Skin epidermis (tissue), 12 donors: Measurements from ENCODE around the gene KCTD15.

ENCODE experiments used
- H3K27ac ChIP-seq, 21 experiments: fragments of 200-600 bp; sonication (generic) in 11 of 21; one replicate each; pipeline ENCODE4 v1.5.0; 2020; ENCODE audit warnings: mild to moderate bottlenecking in 3 of 21, inconsistent platforms in 2 of 21, moderate library complexity in 2 of 21
- H3K4me3 ChIP-seq, 7 experiments: fragments of 200-600 bp; sonication (generic) in 2 of 7; one replicate each; pipeline ENCODE4 v1.5.0; 2020; ENCODE audit warnings: inconsistent platforms in 2 of 7, mild to moderate bottlenecking in 2 of 7, moderate library complexity in 1 of 7

The KCTD15 gene, protein sequence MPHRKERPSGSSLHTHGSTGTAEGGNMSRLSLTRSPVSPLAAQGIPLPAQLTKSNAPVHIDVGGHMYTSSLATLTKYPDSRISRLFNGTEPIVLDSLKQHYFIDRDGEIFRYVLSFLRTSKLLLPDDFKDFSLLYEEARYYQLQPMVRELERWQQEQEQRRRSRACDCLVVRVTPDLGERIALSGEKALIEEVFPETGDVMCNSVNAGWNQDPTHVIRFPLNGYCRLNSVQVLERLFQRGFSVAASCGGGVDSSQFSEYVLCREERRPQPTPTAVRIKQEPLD

DNA sequence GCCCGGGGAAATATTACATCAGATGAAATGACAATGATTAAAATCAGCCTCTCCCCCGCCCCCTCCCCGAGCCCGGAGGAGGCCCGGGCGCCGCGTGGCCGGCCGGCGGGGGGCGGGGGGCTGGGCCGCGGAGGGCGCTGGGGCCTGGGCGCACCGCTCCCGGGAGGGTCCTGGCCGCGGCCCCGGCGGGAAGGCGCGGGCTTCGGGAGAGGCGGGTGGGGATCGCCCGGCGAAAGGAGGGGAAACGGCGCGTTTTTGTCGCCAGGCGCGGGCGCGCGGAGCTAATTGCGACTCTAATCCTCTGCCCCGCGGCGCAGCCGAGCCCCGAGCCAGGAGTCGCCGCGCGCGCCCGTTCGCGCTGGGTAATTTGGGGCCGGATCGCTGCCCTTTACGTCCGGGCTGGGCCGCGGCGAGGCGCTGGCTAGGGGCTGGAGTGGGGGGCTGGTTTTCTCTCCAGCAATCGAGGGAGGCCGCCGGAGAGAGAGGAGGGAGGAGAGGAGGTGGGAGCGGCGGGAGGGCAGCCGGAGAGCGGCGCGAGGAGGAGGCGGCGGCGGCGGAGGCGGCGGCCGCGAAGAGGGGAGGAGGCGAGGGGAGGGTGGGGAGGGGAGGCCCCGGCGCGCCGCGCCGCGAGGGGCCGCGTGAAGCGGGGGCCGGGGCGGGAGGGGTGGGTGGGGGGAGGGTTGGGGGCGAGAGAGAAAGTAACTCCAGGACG is at the start of gene KCTD15:
KCTD15 (plus strand) TSS at position 707 of the 712 bp plus-strand sequence. CDS start 3,585 bp downstream, outside the sequence.
- peak within 1 kb of the TSS; percentile 91 to 99 (median 98) for H3K27ac ChIP-seq

DNA sequence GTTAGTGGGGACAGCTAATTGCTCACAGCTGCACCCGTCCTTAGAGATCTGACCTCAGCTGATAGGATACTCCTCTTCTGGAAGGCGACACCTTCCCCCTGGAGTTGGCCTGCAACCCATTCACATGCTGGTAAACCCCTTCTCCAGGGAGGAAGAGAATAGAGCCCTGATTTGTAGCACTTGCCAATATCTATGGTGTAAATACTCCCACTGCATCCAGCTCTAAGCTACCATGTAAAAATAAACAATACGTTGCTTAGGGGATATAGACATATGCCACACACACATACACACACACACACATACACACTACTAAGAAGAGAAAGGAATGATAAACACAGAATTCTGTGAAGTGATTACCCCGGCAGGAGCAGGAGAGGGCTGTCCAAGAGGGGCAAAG is 49.4 kb upstream of the KCTD15 start:
- H3K27ac ChIP-seq: no peak overlapping the region
- no peak overlapping the region for H3K4me3 ChIP-seq

More for the DNA sequence above, at the start of gene KCTD15:
- peak within 1 kb of the TSS; percentile 58 to 80 (median 77) for H3K4me3 ChIP-seq

DNA sequence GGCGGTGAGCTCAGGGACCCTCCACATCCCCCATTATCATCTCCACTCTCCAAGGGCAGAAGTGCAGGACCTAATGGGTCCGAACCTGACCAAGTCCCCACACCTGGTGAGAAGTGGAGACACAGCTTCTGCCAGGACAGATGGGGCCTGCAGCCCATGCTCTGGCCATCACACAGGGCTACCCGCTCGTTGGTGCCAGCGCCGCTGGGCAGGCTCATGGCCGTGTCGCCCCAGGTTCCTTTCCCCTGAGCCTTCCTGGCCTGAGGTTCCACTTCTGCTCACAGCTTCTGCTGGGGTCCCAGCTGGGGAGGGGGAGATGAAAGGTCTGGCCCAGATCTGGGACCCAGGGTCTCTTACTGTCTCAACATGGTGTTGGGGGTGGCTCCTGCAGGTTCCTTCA is 48.4 kb upstream of the KCTD15 start:
- Histone ChIP-seq H3K27ac (no peak overlapping the region), H3K4me3 (no peak overlapping the region)

DNA sequence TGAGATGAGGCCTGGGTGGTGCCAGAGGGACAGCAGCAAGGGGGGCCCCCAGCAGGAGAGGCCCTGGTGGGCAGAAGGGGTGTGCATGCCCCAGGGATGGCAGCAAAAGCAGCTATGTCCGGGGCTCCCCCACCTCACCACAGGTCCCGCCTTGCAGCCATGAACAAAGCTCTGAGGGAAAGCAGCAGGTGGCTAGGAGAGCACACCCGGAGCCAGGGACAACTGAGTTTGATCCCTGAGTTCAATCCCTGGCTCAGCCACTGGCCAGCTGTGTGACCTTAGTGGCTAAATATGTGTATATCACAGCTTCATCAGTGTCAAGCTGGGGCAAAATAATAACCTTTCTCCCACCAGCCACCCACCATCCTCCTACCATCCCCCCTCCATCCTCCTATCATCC is 47.7 kb upstream of the KCTD15 start:
- no peak overlapping the region for H3K4me3 ChIP-seq

GRCh38 chr19:33749619-33750175 is 47.0 kb upstream of the KCTD15 start:
- H3K4me3 ChIP-seq: no peak overlapping the region
- H3K27ac ChIP-seq: no peak overlapping the region

More for the DNA sequence above, 47.7 kb upstream of the KCTD15 start:
- H3K27ac ChIP-seq: no peak overlapping the region

DNA sequence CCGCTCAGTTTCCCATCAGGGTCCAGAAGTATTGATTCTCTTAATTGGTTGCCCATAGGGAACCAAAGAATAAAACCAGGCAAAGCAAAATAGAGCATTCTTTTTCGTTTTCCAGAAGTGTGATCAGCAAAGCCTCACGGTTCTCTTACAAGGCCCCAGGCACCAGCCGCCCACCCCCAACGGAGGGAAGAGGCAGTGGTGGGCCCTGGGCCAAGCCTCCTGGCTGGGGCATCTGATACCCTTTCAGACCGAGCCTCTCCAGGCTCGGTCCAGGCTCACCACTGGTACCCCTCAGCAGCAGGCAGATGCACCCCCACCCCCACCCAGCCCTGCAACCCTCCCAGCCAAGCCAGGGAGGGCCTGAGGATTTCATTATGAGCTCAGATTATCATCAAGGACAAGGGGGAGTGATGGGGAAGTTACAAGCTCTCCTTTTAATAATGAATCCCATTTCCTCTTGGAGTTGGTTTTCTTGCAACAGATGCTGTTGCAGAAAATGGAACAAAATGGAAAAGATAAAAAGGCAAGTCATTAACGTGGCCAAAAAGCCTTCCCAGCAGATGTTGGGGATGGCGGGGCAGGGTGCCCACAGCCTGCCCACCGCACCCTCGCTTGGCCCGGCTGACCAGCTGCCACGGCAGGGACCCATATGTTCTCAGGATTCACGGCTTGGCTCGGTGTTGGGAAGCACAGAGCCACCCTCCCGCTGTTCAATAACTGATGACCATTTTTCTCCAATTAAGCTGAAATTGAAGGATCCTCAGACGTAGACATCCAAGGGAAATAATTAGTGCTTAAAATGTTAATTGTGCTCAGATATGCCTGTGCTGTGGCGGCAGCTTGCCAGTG is 45.9 kb upstream of the KCTD15 start:
- no peak overlapping the region for H3K4me3 ChIP-seq
- H3K27ac ChIP-seq: no peak overlapping the region

- H3K4me3 ChIP-seq: no peak overlapping the region
- no peak overlapping the region for H3K27ac ChIP-seq
These were observed 45.3 kb upstream of the KCTD15 start for GRCh38 chr19:33751436-33751770.

GRCh38 chr19:33752018-33752800 is 44.5 kb upstream of the KCTD15 start:
- Histone ChIP-seq H3K4me3 (no peak overlapping the region), H3K27ac (no peak overlapping the region)

- no peak overlapping the region for H3K4me3 ChIP-seq
- no peak overlapping the region for H3K27ac ChIP-seq
These were observed 43.7 kb upstream of the KCTD15 start for GRCh38 chr19:33752945-33753344.

DNA sequence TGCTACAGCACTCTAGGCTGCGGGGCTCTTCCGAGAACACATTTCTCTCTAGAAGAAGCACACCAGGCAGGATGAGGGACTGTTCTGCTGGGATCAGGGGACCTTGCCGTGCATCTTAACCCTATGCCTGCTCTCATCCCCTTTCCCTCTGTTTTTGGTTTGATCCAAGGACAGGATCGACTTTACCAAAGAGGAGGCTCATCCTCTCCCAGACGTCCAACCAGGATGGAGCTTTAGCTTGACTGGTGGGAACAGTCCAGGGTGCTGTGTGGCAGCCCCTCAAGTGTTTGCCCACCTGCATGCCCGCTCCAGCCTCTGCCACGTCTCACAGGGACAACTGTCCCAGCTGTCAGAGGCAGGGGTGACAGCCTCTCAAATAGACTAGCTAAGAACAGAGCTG is 42.3 kb upstream of the KCTD15 start:
- no peak overlapping the region for H3K27ac ChIP-seq
- no peak overlapping the region for H3K4me3 ChIP-seq

DNA sequence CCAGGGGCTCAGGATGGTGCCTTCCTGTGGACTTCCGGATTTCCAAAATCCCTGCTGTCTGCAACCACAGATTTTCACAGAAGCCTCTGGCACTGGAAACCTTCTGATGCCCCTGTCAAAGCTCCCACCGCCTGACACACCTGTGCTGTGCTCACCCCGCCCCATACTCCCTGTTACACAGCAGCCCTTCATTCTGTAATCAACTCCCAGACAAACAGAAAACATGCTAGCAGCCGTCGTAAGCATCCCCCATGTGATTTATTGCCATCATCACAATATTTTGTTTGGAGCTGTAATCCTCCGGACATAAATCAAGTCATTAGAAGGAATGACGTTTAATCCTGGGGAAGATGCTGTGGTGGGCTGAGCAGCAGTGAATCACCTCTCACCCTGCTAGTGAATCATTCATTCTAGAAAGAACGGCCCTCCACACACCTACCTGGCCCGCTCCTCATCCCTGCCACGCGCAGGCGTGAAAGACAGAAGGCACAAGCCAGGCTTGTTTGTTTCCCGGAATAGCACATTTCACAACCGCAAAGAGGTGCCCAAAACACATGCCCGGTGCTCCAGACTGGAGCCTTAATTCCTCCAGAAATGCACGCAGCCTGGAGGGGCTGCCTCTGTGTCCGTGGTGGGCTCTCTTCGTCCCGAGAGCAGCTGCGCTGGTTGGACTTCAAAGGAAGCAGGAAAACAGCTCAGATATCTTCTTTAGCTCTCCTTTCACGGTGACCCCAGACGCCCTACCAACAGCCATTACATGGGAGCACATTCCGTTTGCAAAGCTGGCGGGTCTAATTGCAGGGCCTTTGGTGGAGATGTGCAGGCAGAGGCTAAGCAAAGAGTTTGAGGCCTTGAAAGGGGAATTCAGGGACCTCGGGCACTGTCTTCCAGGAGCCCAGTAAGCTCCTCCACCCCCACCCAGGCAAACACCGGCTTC is 41.3 kb upstream of the KCTD15 start:
- Histone ChIP-seq H3K27ac (no peak overlapping the region), H3K4me3 (no peak overlapping the region)

- no peak overlapping the region for H3K27ac ChIP-seq
These were observed 40.5 kb upstream of the KCTD15 start for GRCh38 chr19:33756177-33756576.

DNA sequence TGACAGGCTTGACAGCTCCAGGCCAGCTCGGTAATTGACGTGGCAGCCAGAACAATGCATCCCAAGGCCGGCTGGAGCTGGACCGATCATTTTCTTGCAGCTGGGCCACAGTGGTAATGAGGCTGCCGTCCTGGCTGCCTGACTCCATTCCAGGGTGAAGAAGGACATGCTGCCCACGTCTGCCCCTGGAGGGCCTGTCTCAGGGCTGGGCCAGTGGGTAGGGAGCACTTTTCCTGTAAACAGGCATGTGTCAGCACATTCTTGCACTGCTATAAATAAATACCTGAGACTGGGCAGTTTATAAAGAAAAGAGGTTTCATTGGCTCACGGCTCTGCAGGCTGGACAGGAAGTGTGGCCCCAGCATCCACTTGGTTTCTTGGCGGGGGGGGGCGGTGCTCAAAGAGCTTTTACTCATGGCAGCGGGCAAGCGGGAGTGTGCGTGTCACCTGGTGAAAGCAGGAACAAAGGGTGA is 38.1 kb upstream of the KCTD15 start:
- Histone ChIP-seq H3K4me3 (no peak overlapping the region), H3K27ac (no peak overlapping the region)

More at GRCh38 chr19:33756177-33756576, 40.5 kb upstream of the KCTD15 start:
- H3K4me3 ChIP-seq: no peak overlapping the region

GRCh38 chr19:33759356-33759755 is 37.3 kb upstream of the KCTD15 start:
- no peak overlapping the region for H3K27ac ChIP-seq
- H3K4me3 ChIP-seq: no peak overlapping the region

DNA sequence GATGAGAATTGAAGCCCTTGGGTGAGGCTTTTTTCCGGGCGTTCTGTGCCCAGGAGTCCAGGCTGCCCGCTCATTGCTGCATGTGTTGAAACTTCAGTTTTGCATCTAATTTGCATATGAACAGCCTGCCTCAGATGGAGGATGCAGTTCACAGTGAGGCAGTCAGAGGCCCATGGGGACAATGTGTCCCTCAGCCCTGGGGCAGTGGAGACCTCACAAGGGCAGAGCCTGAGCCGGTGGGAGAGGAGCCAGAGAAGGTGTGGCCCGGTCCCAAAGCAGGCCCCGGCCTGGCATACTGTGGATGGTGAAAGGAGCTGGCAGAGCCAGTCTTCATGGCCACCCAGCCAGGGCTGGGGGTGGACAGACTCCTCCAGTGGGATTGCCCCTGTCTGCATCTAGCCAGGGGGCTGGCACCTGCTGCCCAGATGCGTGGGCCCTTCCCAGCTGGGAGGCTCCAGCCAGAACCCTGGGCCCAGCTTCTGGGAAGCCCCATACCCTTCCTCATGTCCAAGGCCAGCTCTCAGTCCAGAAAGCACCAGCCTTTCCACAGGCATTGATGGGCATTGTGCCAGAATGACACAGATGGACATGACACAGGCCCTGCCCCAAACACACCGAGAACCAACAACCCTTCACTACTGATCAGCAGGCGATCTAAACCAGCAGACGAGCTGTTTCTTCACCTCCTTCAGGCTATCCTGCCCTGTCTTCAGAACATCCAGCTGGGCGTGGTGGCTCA is 32.9 kb upstream of the KCTD15 start:
- Histone ChIP-seq H3K4me3 (no peak overlapping the region), H3K27ac (no peak overlapping the region)

- H3K27ac ChIP-seq: no peak overlapping the region
- H3K4me3 ChIP-seq: no peak overlapping the region
These were observed 30.0 kb upstream of the KCTD15 start for GRCh38 chr19:33766623-33767022.

DNA sequence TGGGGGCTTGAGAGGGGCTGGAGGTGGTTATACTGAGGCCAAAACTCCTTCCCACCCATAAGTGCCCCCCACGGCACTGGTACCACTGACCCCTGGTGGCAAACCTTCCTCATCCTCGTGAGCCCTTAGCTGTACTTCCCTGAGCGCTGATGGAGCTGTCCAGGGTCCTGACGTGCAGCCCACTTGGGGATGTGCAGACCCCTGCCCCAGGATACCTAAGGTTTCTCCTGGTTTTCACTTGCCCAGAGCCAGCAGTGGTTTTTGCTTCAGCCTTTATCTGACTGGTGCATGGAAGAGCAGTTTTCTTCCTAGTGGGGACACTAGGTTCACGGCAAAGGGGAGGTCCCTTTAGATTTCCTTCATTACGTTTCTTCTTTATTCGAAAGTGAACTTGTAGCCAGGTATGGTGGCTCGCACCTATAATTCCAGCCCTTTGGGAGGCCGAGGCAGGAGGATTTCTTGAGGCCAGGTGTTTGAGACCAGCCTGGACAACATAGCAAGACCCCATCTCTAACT is 28.7 kb upstream of the KCTD15 start:
- no peak overlapping the region for H3K27ac ChIP-seq
- H3K4me3 ChIP-seq: no peak overlapping the region
